ENCODE data around the gene TMEM164.

The TMEM164 gene

DNA sequence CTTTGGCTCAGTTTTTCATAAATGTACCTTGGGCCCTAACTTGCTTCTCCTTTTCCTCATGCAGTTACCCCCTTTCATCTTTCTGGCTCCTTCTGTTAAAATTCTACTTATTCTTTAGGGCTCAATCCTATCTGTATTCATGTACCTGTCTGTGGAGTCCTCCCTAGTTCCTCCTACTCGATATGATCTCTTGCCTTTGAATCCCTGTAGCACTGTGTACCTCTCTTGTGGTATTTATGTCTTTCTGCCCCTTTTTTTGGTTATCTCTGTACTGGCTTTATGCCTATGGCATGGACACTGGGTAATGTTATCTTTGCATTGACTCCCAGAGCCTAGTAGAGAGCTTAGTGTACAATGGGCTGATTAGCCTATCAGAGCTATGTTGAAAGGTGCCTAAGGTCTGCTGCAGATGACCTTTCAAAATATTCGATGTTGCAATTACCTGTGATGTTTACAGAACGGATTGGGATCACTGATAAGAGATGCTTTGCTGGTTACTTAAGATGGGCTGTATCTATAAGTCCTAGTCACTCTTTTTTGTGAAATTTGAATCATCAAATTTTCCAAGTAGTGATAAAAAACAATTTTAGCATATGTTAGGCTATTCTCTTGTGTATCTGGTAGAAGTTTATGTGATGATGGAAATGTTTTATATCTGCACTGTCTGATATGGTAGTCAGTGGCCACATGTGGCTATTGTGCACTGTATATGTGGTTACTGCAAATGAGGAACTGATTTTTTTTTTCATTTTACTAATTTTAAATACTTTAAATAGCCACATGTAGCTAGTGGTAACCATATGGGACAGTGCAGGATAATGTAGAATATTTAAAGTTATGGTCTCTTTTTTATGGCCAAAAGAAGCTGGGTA, 33.5 kb downstream of the TMEM164 start:
- in situ Hi-C loops (cut with HindIII; ENCODE audit: low sequenced_read_pairs): no loop called here

DNA sequence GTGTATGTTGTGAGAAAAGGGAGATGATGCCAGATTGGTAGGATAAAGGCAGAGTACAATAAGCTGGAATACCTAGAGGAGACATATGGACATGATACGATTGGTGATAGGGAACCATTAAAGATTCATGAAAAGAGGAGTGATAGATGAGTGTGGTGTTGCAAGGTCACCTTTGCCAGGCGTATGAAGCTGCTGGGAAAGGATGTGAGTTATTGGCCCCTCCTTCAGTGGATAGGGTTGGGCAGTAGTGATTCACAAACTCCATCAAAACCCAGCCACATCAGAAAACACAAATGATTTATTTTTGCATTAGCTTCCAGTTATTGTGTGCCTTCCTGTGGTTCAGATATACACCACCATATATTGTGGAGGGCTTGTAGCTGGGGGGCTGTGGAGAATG, 34.3 kb downstream of the TMEM164 start:
- in situ Hi-C loops (cut with HindIII; ENCODE audit: low sequenced_read_pairs): no loop called here

DNA sequence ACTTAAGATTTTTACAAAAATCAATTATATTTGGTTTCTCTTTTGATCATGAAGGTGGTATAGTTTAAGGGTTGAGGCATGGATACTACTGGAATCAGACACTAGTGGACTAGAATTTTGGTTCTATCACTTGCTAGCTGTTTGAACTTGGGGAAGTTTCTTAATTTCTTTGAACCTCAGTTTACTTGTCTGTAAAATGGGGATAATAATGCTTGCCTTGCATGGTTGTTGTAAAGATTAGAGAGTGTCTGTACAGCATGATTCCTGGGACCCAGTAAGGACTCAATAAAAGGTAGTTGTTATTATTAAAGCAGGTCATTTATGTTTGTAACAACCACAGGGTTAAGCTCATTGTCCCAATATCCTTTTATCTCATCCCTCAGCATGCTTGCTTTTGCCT, 36.0 kb downstream of the TMEM164 start:
- in situ Hi-C loops (cut with HindIII; ENCODE audit: low sequenced_read_pairs): no loop called here

DNA sequence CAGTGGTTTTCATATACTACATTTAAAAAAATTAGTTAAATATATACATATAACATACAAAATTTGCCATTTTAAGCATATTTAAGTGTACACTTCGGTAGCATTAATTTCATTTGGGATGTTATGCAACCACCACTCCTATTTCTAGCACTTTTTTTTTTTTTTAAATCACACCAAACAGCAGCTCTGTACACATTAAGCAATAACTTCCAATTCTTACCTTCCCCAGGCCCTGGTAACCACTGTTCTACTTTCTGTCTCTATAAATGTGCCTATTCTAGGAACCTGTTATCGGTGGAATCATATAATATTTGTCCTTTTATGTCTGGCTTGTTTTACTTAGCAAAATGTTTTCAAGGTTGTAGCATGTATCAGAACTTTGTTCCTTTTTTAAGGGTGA, 39.1 kb downstream of the TMEM164 start:
- in situ Hi-C loops (cut with HindIII; ENCODE audit: low sequenced_read_pairs): no loop called here

DNA sequence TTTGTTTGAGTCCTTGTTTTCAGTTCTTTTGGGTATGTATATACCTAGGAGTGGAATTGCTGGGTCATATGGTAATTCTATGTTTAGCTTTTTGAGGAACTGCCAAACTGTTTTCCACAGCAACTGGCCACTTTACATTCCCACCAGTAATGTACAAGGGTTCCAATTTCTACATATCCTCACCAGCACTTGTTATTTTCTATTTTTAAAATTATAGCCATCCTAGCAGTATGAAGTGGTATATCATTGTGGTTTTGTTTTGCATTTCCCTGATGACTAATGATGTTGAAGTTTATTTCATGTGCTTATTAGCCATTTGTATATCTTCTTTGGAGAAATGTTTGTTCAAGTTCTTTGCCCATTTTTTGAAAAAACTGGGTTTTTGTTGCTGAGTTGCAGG, 39.6 kb downstream of the TMEM164 start:
- in situ Hi-C loops (cut with HindIII; ENCODE audit: low sequenced_read_pairs): no loop called here

DNA sequence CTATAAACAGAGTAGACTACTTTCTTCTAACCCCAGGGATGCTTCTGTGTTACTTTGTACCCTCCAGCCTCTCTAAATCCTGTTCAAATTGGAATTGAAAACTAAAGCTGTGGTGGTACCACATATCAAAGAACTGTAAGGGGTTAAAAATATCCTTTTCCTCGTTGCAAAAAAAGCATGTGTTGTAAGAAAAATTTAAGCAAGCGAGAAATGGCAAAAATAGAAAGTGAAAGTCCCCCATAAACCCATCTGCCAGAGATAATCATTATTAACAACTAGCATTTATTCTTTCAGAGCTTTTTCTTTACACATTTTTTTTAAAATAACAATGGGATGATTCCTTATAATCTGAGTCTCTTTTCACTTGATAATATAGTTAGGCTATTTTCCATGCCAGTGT, 40.6 kb downstream of the TMEM164 start:
- in situ Hi-C loops (cut with HindIII; ENCODE audit: low sequenced_read_pairs): no loop called here

DNA sequence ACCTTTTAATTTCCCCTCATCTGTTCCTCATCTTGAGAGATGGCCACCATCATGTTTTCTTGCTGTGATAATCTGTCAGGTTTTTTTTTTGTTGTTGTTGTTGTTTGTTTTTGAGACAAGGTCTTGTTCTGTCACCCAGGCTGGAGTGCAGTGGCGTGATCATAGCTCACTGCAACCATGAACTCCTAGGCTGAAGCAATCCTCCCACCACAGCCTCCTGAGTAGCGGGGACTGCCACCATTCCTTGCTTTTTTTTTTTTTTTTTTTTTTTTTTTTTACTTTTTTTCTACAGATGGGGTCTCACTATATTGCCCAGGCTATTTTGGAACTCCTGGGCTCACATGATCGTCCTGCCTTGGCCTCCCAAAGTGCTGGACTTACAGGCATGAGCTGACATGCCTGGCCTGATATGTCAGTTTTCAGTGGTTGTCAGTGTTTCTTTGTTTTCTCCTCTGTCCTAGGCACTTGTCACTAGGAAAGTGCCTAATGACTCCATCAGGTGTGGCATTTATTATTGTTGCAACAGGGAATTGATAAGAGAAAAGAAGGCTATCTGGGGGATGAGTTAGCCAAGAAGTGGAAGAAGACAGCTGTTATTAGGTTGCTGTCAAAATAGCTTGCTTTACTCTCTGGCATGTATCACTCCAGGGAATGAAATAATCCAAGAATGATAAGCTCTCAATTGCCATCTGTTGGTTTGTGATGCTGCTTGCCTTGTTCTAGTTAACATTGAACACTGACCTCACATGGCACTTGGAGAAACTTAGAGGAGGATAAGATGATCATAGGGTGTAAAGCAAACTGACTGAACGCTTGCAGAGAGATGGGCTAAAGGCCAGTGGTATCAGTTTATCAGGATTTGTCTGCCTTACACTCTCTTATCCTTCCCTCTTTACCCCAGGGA, 41.7 kb downstream of the TMEM164 start:
- in situ Hi-C loops (cut with HindIII; ENCODE audit: low sequenced_read_pairs): no loop called here

DNA sequence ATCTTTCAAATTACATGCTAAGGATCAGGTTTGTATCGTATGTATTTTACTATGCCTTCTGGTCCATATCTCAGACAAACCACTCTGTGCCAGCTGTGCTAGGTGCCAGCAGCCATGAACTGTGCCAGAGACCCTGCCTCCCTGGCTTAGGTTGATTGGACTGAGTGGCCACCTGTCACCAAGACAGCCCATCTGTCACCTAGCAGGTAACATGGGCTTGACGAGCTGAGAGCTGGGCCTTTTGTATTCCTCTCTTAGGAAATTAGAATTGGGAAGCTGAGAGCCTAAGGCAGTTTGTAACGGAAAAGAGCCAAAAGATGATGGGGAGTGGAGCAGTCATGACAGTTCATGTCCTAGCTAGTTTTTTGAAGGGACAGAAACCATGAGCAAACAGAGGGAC, 42.5 kb downstream of the TMEM164 start:
- in situ Hi-C loops (cut with HindIII; ENCODE audit: low sequenced_read_pairs): no loop called here

DNA sequence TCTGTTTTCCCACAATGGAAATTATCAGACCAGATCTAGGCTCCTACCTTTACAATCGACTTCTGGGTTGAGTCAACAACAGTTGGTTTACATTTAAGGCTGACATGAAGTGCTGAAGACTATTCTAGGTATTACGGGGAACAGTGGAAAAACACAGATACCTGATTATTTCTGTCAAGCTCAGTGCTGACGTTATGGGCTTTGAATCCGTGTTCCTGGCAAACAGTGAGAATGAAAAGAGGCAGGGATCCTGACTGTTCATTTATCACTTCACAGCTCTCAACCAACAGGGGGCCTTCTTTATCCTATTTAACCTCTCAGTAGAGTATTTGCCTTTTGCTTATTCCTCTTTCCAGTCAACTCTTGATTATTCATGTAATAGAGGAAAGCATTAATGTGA, 43.1 kb downstream of the TMEM164 start:
- in situ Hi-C loops (cut with HindIII; ENCODE audit: low sequenced_read_pairs): no loop called here

DNA sequence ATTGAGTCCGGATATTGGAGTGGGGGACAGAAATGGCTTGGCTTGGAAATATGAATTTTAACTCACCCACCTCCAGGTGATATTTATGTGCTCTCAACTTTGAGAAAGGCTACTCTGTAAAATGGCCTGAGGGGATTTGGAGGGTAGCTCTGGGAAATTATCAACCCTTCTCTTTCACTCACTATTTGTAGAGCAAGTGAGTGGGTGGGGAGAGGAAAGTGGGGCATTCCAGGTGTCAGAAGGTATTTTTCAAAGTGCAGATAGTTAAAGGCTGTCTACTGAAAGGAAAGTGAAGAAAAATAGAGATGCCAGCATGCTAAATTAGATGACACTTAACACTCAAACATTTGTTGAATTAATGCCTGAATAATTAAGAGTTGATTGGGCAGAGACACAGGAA, 44.1 kb downstream of the TMEM164 start:
- in situ Hi-C loops (cut with HindIII; ENCODE audit: low sequenced_read_pairs): no loop called here

DNA sequence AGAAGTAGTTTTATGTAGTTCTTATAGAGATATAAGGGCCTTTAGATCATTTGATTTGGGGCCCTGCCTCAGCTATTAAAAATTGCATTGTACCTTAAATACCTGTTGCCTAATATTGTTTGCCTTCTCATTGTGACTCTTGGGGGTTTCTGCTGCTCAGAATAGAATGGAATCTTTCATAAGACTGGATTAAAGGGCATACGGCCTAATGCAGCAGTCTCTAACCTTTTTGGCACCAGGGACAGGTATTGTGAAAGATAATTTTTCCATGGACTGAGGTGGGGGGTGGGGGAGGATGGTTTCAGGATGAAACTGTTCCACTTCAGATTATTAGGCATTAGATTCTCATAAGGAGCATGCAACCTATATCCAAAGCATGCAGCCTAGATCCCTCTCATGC, 46.2 kb downstream of the TMEM164 start:
- in situ Hi-C loops (cut with HindIII; ENCODE audit: low sequenced_read_pairs): no loop called here

DNA sequence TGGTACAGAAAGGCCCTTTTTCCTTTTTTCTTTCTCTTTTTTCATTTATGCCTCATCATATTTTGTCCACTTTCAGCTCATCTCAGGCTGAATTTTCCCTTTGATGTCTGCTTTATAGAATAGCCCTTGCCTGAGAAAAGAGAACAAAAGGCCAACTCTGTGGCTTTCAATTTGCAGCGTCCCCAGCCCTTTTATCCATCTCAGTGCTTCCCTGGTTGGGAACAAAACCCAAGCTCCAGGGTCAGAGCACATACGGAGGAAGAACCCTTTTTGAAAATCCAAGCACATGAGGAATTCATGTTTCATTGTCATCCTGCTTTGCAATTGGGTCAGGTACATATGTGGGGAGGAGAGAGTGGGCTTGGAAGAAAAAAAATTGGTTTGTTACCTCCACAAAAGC, 47.5 kb downstream of the TMEM164 start:
- in situ Hi-C loops (cut with HindIII; ENCODE audit: low sequenced_read_pairs): no loop called here

DNA sequence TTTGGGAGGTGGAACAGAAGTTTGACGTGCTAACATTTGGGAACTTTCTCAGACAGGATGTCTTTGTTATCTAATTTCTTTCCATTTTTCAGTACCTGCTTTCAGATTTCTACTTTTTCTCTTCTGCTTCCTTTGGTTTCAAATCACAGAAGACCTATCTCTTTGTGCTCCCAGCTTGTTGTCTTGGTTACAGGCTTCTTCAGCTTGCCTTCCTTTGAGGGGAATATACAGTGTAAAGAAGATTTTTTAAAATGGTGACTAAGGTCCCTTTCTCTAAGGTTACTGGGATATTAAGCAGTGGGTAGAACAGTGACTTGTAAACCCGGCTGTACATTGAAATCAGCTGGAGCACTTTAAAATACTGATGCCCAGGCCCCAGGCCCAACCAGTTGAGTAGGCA, 48.0 kb downstream of the TMEM164 start:
- in situ Hi-C loops (cut with HindIII; ENCODE audit: low sequenced_read_pairs): no loop called here

DNA sequence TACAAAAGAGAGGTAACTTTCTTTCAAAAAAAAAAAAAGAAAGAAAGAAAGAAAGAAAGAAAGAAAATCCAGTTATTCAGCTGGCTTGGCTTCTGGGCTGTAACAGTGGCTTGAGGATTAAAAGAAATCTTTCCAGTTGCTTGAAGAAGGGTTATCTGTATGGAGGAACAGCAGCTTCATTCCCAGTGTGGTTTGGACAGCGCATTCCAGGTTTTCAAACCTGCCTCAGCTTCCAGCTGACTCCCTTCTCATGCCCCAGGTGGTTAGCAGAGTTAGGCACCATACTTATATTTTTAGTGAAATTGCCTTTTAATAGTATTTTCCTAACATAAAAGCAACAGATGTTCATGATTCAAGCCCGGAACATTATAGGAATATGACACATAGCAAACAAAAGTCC, 48.6 kb downstream of the TMEM164 start:
- in situ Hi-C loops (cut with HindIII; ENCODE audit: low sequenced_read_pairs): no loop called here

DNA sequence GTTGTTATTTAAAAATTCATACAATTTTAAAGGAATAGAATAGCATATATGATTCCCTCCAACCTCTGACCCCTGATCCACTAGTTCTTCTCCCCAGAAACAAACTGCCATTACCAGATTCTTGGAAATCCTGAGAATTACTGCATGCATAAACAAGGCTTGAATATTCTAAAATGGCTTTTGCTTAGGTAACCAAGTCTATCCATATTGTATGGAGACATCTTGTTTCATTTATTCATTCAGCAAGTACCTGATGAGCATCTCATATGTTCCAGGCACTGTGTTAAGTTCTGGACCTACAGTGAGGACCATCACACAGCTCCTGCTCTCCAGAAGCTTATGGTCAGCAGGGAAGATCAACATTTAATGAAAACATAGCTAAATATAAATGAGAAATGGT, 49.4 kb downstream of the TMEM164 start:
- in situ Hi-C loops (cut with HindIII; ENCODE audit: low sequenced_read_pairs): no loop called here

DNA sequence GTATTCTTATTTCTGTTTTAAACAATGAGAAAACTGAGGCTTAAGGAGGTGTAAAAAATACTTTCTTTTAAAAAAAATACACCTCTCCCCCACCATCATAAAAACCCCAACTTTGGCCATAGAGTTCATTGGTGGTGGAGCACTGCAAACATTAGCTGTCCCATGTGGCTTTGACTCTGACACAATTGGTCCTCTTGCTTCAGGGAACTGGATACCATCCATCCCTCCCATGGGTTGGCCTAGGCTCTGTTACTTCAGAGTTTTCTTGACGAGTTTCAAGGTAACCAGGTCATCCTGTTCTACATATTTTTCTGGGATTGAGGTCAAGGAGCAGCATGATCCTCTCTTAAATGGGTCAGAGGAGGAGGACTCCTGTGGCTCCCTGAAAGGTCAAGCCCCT, 50.5 kb downstream of the TMEM164 start:
- in situ Hi-C loops (cut with HindIII; ENCODE audit: low sequenced_read_pairs): no loop called here

DNA sequence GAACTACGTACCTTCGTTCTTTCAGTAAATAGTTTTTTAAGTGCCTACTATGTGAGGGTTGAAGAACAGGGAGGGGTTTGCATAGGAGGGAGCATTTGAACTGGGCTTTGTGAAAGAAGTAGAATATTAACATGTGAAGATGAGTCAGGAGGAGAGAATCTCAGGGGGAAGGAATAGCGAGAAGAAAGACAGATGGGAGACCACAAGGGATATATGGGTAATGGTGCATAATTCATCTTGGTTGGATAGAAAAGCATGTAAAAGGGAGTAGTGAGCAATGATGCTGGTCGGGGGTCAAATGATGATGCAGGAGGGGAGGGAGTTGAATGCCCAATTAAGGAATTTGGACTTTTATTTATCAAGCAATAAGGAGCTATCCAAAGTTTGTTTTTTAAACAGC, 52.7 kb downstream of the TMEM164 start:
- in situ Hi-C loops (cut with HindIII; ENCODE audit: low sequenced_read_pairs): no loop called here

DNA sequence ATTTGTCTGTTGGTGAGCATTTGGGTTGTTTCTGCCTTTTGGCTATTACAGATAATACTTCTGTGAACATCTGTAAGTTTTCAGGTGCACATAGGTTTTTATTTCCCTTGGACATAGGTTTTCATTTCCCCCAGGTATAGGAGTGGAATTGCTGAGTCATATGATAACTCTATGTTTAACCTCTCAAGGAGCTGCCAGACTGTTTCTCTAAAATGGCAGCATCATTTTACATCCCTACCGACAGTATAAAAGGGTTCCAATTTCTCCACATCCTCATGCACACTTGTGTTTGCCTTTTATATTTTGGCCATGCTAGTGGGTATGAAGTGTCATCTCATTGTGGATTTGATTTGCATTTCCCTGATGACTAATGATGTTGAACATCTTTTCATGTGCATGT, 53.5 kb downstream of the TMEM164 start:
- in situ Hi-C loops (cut with HindIII; ENCODE audit: low sequenced_read_pairs): no loop called here

DNA sequence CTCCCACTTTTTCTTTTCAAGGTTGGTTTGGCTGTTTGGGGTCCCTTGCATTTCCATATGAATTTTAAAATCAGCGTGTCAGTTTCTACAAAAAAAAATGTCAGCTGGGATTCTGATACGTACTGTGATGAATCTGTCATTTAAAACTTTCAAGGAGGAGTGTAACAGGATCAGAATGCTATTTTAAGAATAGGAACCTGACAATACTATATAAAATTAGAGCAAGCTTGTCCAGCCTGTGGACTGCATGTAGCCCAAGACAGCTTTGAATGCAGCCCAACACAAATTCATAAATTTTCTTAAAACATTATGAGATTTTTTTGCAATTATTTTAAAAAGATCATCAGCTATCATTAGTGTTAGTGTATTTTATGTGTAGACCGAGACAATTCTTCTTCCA, 56.5 kb downstream of the TMEM164 start:
- in situ Hi-C loops (cut with HindIII; ENCODE audit: low sequenced_read_pairs): no loop called here

DNA sequence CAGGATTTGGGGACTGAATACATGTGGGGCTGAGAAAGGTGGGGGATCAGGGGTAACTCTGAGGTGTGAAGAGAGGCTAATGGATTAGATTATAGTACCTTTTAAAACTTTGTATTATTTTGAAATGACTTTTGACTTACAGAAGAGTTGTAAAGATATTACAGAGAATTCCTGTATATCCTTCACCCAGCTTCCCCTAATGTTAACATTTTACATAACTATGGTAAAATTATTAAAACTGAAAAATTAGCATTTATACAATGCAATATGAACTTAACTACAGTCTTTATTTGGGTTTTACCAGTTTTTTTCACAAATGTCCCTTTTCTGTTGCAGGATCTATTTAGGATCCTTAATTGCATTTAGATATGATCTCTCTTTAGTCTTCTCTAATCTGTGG, 57.4 kb downstream of the TMEM164 start:
- in situ Hi-C loops (cut with HindIII; ENCODE audit: low sequenced_read_pairs): no loop called here

DNA sequence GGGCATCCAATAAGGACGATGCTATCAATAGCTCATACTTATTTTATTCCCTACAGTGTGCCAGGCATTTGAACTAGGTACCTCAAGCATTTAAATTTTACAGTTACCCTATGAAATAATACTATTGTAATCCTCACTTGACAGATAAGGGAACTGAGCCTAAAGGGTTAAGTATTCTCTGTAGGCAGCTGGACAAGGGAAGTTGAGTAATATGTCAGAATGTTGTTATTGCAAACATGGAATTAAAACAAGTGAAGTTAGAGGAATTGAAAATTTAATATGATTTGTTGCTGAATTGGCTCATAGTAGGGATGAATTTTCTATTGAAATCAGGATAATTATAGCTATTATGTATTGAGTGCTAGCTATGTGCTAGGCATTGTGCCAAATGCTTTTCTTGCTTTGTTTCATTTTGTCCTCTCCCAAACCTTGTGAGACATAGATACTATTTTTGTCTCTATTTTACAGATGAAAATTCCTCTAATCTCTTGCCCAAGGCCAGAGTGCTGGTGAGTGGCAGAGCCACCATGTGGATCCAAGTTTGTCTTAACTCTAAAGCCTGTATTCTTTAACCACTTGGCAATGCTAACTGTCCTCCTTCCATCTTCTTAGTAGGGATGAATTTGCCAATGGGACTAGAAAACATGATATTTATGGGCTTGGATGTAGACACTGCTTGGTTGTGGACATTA, 58.1 kb downstream of the TMEM164 start:
- in situ Hi-C loops (cut with HindIII; ENCODE audit: low sequenced_read_pairs): no loop called here

DNA sequence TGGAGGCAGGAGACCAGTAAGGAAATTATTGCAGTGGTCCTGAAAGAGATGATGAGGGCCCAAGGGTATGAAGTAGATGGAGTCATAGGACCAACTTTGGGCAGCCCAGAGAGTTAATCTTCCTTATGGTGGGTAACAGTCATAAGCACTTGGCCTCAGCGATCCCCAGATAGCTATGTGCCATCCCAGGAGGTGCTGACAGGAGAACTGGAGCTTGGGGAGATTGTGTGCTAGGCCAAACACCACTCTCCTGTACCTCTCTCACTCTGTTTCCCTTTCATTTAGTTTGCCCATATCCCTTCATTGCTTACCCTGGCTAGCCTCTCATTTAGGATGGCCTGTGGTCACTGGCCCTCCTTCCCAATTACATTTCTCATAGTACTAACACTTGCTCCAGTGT, 60.0 kb downstream of the TMEM164 start:
- in situ Hi-C loops (cut with HindIII; ENCODE audit: low sequenced_read_pairs): no loop called here
